Esophagus muscularis mucosa (tissue), 3 donors: ENCODE data around the gene SDK1.

Experiments used
- POLR2A ChIP-seq: fragments of 450-650 bp; IDR thresholded peaks from one replicate; pipeline ENCODE4 v1.6.1; 2017; ENCODE audit warnings: antibody characterized with exemption, moderate library complexity, mild to moderate bottlenecking, low read depth
- TF ChIP-seq, protein P1 (sequence below), 3 experiments: fragments of 200-600 bp in 2 of 3; fragments of 450-650 bp in 1 of 3; sonication (generic) in 2 of 3; IDR thresholded peaks; one replicate each; pipeline ENCODE4 v1.5.1; 2017 to 2019; ENCODE audit warnings: antibody characterized with exemption in 3 of 3, mild to moderate bottlenecking in 2 of 3, moderate library complexity in 1 of 3

GRCh38 chr7:4030346-4030950 is 729.4 kb downstream of the SDK1 start:
- TF ChIP-seq, protein P1, sequence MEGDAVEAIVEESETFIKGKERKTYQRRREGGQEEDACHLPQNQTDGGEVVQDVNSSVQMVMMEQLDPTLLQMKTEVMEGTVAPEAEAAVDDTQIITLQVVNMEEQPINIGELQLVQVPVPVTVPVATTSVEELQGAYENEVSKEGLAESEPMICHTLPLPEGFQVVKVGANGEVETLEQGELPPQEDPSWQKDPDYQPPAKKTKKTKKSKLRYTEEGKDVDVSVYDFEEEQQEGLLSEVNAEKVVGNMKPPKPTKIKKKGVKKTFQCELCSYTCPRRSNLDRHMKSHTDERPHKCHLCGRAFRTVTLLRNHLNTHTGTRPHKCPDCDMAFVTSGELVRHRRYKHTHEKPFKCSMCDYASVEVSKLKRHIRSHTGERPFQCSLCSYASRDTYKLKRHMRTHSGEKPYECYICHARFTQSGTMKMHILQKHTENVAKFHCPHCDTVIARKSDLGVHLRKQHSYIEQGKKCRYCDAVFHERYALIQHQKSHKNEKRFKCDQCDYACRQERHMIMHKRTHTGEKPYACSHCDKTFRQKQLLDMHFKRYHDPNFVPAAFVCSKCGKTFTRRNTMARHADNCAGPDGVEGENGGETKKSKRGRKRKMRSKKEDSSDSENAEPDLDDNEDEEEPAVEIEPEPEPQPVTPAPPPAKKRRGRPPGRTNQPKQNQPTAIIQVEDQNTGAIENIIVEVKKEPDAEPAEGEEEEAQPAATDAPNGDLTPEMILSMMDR (IDR thresholded peaks at IDR 0.05) = no peak
- TF ChIP-seq POLR2A = no peak
